IMR-90 (cell line): ENCODE data around the gene UGT1A4. TPM values are rescaled to one million over a fixed set of nuclear protein-coding genes. Genes with fewer than 3 reads are reported as not detected.

Experiments
- ATAC-seq: fragments of 200-7000 bp; cut with Tn5 transposase; 2 replicates; pipeline ENCODE4 v1.9.1; 2020; ENCODE audit warnings: low read depth, mild to moderate bottlenecking, moderate library complexity
- BruUV-seq: library from RNA; stranded (reverse); fragments of 400-500 nt; replicated peaks from 2 replicates; lab custom pipeline; 2021; lab: Mats Ljungman, UMichigan
- CTCF ChIA-PET: fragments of 300-600 bp; formaldehyde crosslinking; extraction: SDS; loops from one replicate; lab custom pipeline; 2021; ENCODE audit warnings: antibody characterized with exemption; lab: Yijun Ruan, JAX
- POLR2A ChIA-PET: fragments of 300-600 bp; sonication (Branson Sonifier 250); formaldehyde crosslinking; loops from one replicate; lab custom pipeline; 2022; ENCODE audit warnings: antibody characterized with exemption; ENCODE audit not compliant: unreplicated experiment; lab: Charles Lee
- DNase-seq: peaks from one replicate; pipeline ENCODE4 v3.0.0; 2013
- H2AFZ ChIP-seq: replicated peaks from 2 replicates; pipeline ENCODE3; 2013; ENCODE audit warnings: low read length, mild to moderate bottlenecking; ENCODE audit not compliant: poor library complexity
- H2AK5ac ChIP-seq: 2 replicates; pipeline ENCODE4 v1.6.1; 2013; ENCODE audit warnings: low read depth, low read length, inconsistent platforms
- H2AK9ac ChIP-seq: replicated peaks from 2 replicates; pipeline ENCODE3; 2013; ENCODE audit warnings: mild to moderate bottlenecking, low read depth, low read length, moderate library complexity; ENCODE audit not compliant: poor library complexity
- H2BK120ac ChIP-seq: 2 replicates; pipeline ENCODE4 v1.6.1; 2013; ENCODE audit warnings: low read depth, low read length, inconsistent platforms
- H2BK15ac ChIP-seq: 3 replicates; pipeline ENCODE4 v1.6.1; 2013; ENCODE audit warnings: low read depth, low read length, inconsistent platforms
- H2BK20ac ChIP-seq: 2 replicates; pipeline ENCODE4 v1.6.1; 2013; ENCODE audit warnings: low read depth, mild to moderate bottlenecking, inconsistent platforms, low read length, moderate library complexity
- H2BK5ac ChIP-seq: 2 replicates; pipeline ENCODE4 v1.6.1; 2013; ENCODE audit warnings: mild to moderate bottlenecking, low read depth, low read length, inconsistent platforms; ENCODE audit not compliant: poor library complexity, severe bottlenecking
- H3K14ac ChIP-seq: replicated peaks from 2 replicates; pipeline ENCODE4 v1.6.1; 2013; ENCODE audit warnings: low read depth, low read length, inconsistent platforms
- H3K18ac ChIP-seq: 2 replicates; pipeline ENCODE4 v1.6.1; 2013; ENCODE audit warnings: low read depth, low read length, control low read depth
- H3K23ac ChIP-seq: 2 replicates; pipeline ENCODE4 v1.6.1; 2013; ENCODE audit warnings: low read depth, low read length, inconsistent platforms
- H3K27ac ChIP-seq: 2 replicates; pipeline ENCODE4 v1.5.1; 2013; ENCODE audit warnings: mild to moderate bottlenecking, control low read depth, low read length; ENCODE audit not compliant: insufficient read depth
- H3K27me3 ChIP-seq: 2 replicates; pipeline ENCODE4 v1.6.1; 2013; ENCODE audit warnings: low read length; ENCODE audit not compliant: control insufficient read depth, insufficient read depth
- H3K36me3 ChIP-seq: 2 replicates; pipeline ENCODE4 v1.6.1; 2013; ENCODE audit warnings: low read length, mixed read lengths; ENCODE audit not compliant: control insufficient read depth, insufficient read depth
- H3K4ac ChIP-seq: 2 replicates; pipeline ENCODE4 v1.6.1; 2013; ENCODE audit warnings: low read depth, low read length, inconsistent platforms
- H3K4me1 ChIP-seq: 2 replicates; pipeline ENCODE4 v1.6.1; 2013; ENCODE audit warnings: low read length, mixed read lengths; ENCODE audit not compliant: control insufficient read depth, insufficient read depth
- H3K4me2 ChIP-seq: 2 replicates; pipeline ENCODE4 v1.6.1; 2013; ENCODE audit warnings: low read depth, mild to moderate bottlenecking, control low read depth, low read length, moderate library complexity
- H3K4me3 ChIP-seq: 2 replicates; pipeline ENCODE4 v1.5.1; 2013; ENCODE audit warnings: low read depth, mild to moderate bottlenecking, control low read depth, low read length, moderate library complexity; ENCODE audit not compliant: insufficient read depth
- H3K56ac ChIP-seq: 2 replicates; pipeline ENCODE4 v1.6.1; 2013; ENCODE audit warnings: low read length, inconsistent platforms; ENCODE audit not compliant: insufficient read depth; ENCODE audit errors: extremely low read depth
- H3K79me1 ChIP-seq, 2 experiments: 2 replicates each; pipeline ENCODE4 v1.6.1; 2013; ENCODE audit warnings: low read length in 2 of 2, inconsistent platforms in 1 of 2, low read depth in 1 of 2
- H3K9ac ChIP-seq: 2 replicates; pipeline ENCODE4 v1.6.1; 2013; ENCODE audit warnings: low read depth, low read length, control low read depth
- H3K9me1 ChIP-seq: 2 replicates; pipeline ENCODE4 v1.6.1; 2013; ENCODE audit warnings: low read length, inconsistent platforms; ENCODE audit not compliant: insufficient read depth
- H3K9me3 ChIP-seq: 2 replicates; pipeline ENCODE4 v1.6.1; 2013; ENCODE audit warnings: low read length; ENCODE audit not compliant: control insufficient read depth, insufficient read depth
- H4K20me1 ChIP-seq: 2 replicates; pipeline ENCODE4 v1.6.1; 2013; ENCODE audit warnings: low read length, inconsistent platforms; ENCODE audit not compliant: insufficient read depth
- H4K5ac ChIP-seq: 2 replicates; pipeline ENCODE4 v1.6.1; 2013; ENCODE audit warnings: mild to moderate bottlenecking, low read depth, low read length, control low read depth
- H4K8ac ChIP-seq, 2 experiments: 2 replicates each; pipeline ENCODE4 v1.6.1; 2013; ENCODE audit warnings: low read depth in 2 of 2, low read length in 2 of 2, control low read depth in 1 of 2, inconsistent platforms in 1 of 2
- H4K91ac ChIP-seq: 2 replicates; pipeline ENCODE4 v1.6.1; 2013; ENCODE audit warnings: low read depth, low read length, inconsistent platforms; ENCODE audit not compliant: insufficient read depth
- BHLHE40 ChIP-seq: fragments of 150-350 bp; IDR thresholded peaks from 2 replicates; pipeline ENCODE4 v1.6.1; 2016; ENCODE audit warnings: mild to moderate bottlenecking, low read depth, low read length
- CEBPB ChIP-seq: IDR thresholded peaks from 2 replicates; pipeline ENCODE4 v1.6.1; 2012; ENCODE audit warnings: low read depth, low read length, improper control_type of control experiment
- CHD1 ChIP-seq: IDR thresholded peaks from 2 replicates; pipeline ENCODE4 v1.6.1; 2012; ENCODE audit warnings: low read depth, low read length, improper control_type of control experiment
- CTCF ChIP-seq: conservative IDR thresholded peaks from 2 replicates; pipeline ENCODE4 v1.5.1; 2012; ENCODE audit warnings: mild to moderate bottlenecking, low read depth, low read length, improper control_type of control experiment
- ELK1 ChIP-seq: fragments of 150-350 bp; IDR thresholded peaks from 2 replicates; pipeline ENCODE4 v1.6.1; 2016; ENCODE audit warnings: low read depth, mild to moderate bottlenecking, low read length, moderate library complexity, borderline replicate concordance
- FOS ChIP-seq: fragments of 150-350 bp; IDR thresholded peaks from 2 replicates; pipeline ENCODE4 v1.6.1; 2016; ENCODE audit warnings: low read depth, low read length
- MAFK ChIP-seq: IDR thresholded peaks from 2 replicates; pipeline ENCODE4 v1.6.1; 2012; ENCODE audit warnings: low read depth, low read length, improper control_type of control experiment
- MAZ ChIP-seq: IDR thresholded peaks from 2 replicates; pipeline ENCODE4 v1.6.1; 2012; ENCODE audit warnings: low read depth, mild to moderate bottlenecking, low read length, improper control_type of control experiment, moderate library complexity, borderline replicate concordance
- MXI1 ChIP-seq: IDR thresholded peaks from 2 replicates; pipeline ENCODE4 v1.6.1; 2012; ENCODE audit warnings: low read depth, mild to moderate bottlenecking, low read length, moderate library complexity, borderline replicate concordance
- NFE2L2 ChIP-seq: fragments of 150-350 bp; IDR thresholded peaks from 2 replicates; pipeline ENCODE4 v1.6.1; 2016; ENCODE audit warnings: low read depth, mild to moderate bottlenecking, low read length
- POLR2A ChIP-seq: IDR thresholded peaks from 2 replicates; pipeline ENCODE4 v1.6.1; 2012; ENCODE audit warnings: mild to moderate bottlenecking, low read depth, low read length
- RAD21 ChIP-seq: IDR thresholded peaks from 2 replicates; pipeline ENCODE4 v1.6.1; 2012; ENCODE audit warnings: low read length, improper control_type of control experiment
- RCOR1 ChIP-seq: IDR thresholded peaks from 2 replicates; pipeline ENCODE4 v1.6.1; 2012; ENCODE audit warnings: mild to moderate bottlenecking, low read length, improper control_type of control experiment; ENCODE audit not compliant: insufficient replicate concordance
- RFX5 ChIP-seq: IDR thresholded peaks from 2 replicates; pipeline ENCODE4 v1.8.0; 2012; ENCODE audit warnings: low read depth, mild to moderate bottlenecking, low read length, moderate library complexity
- SMC3 ChIP-seq: fragments of 150-350 bp; IDR thresholded peaks from 2 replicates; pipeline ENCODE4 v1.6.1; 2016; ENCODE audit warnings: low read depth, mild to moderate bottlenecking, antibody characterized with exemption, low read length, moderate library complexity
- USF2 ChIP-seq: fragments of 150-350 bp; IDR thresholded peaks from 2 replicates; pipeline ENCODE4 v1.6.1; 2017; ENCODE audit warnings: mild to moderate bottlenecking, antibody characterized with exemption, low read length, low read depth
- WGBS, 2 experiments: methylation state at CpG; one replicate each; pipeline versions ENCODE4 v1.1.5 to v1.1.7; 2013; ENCODE audit warnings: missing lambda C conversion rate in 2 of 2; ENCODE audit not compliant: insufficient read length in 1 of 2; ENCODE audit errors: extremely low coverage in 2 of 2; 5-methylcytosine and 5-hydroxymethylcytosine counted together
- dilution Hi-C: fragments of 300-500 bp; cut with HindIII; formaldehyde crosslinking; loops from one replicate; pipeline ENCODE4 v1.14.3; 2018; ENCODE audit warnings: low sequenced_read_pairs; ENCODE audit not compliant: unreplicated experiment
- in situ Hi-C: fragments of 300-500 bp; cut with MboI; formaldehyde crosslinking; loops from 3 replicates; pipeline ENCODE4 v1.14.3; 2019; ENCODE audit warnings: low sequenced_read_pairs, inconsistent platforms, mixed read lengths
- intact Hi-C: fragments of 100-400 bp; cut with micrococcal nuclease; formaldehyde crosslinking; loops from 2 replicates; pipeline ENCODE4 v1.10.0; 2022
- polyA plus RNA-seq, 3 experiments: library from polyadenylated mRNA; depleted of rRNA; stranded (reverse); fragments of >200 nt; gene quantifications; 2 replicates each; pipeline ENCODE4 v1.2.3, GENCODE V29; 2012; ENCODE audit warnings: low replicate concordance in 1 of 3
- total RNA-seq: library from RNA; depleted of rRNA; stranded (reverse); fragments of >200 nt; gene quantifications from 2 replicates; pipeline ENCODE4 v1.2.3, GENCODE V29; 2012

The UGT1A4 gene
- total and polyA plus RNA-seq, 2 of the 4 experiments (the other 2 are of a cell fraction), result not detected

GRCh38 chr2:233820774-233821105 is 102.2 kb downstream of the UGT1A4 start:
- no peak overlapping the region for H2BK15ac ChIP-seq
- in situ Hi-C loops, result no loop called here
- no peaks in the 10 kb centered on the region for H4K20me1 ChIP-seq
- H2BK120ac ChIP-seq, result no peak overlapping the region
- no peak for DNase-seq
- no peak overlapping the region for H4K5ac ChIP-seq
- H3K4ac ChIP-seq, result no peak overlapping the region
- no peak overlapping the region for H4K8ac ChIP-seq
- no peak overlapping the region for H3K14ac ChIP-seq
- ChIA-PET POLR2A (no interaction called here), CTCF (no interaction called here)
- TF ChIP-seq ELK1, result no peak
- TF ChIP-seq NFE2L2, result no peak
- no peak for TF ChIP-seq BHLHE40
- TF ChIP-seq MAFK, result no peak
- no peak for TF ChIP-seq MAZ
- no peak for TF ChIP-seq RFX5
- no peak for TF ChIP-seq POLR2A
- no peak for TF ChIP-seq FOS
- TF ChIP-seq CTCF, result no peak
- no peak for TF ChIP-seq SMC3
- TF ChIP-seq CHD1, result no peak
- TF ChIP-seq RAD21, result no peak
- TF ChIP-seq MXI1, result no peak
- no peak for TF ChIP-seq USF2
- TF ChIP-seq CEBPB, result no peak
- TF ChIP-seq RCOR1, result no peak
- H2BK5ac ChIP-seq, result no peak overlapping the region
- no peaks in the 10 kb centered on the region for H3K79me1 ChIP-seq
- intact Hi-C loops, result no loop called here
- BruUV-seq, result no TSS peak
- H3K23ac ChIP-seq, result no peak overlapping the region
- H3K56ac ChIP-seq, result no peak overlapping the region
- no peak overlapping the region for H3K27ac ChIP-seq
- H2BK20ac ChIP-seq, result no peak overlapping the region
- no peaks in the 10 kb centered on the region for H3K9me1 ChIP-seq
- 83% methylated on average over 2 of the region's 6 CpGs; no CpG with 5 or more reads in 1 of the 2 experiments for WGBS, 2 experiments
- no peaks in the 10 kb centered on the region for H3K4me1 ChIP-seq
- no peak overlapping the region for H2AK9ac ChIP-seq
- dilution Hi-C loops, result no loop called here
- H3K27me3 ChIP-seq, result peaks cover 10% of the 10 kb centered on the region
- H2AFZ ChIP-seq, result no peak overlapping the region
- H3K9me3 ChIP-seq, result no peaks in the 10 kb centered on the region
- no peak overlapping the region for H3K4me2 ChIP-seq
- no peaks in the 10 kb centered on the region for H3K36me3 ChIP-seq
- no peak overlapping the region for H4K91ac ChIP-seq
- ATAC-seq, result no peak
- H2AK5ac ChIP-seq, result no peak overlapping the region
- no peak overlapping the region for H3K18ac ChIP-seq
- H3K4me3 ChIP-seq, result no peak overlapping the region
- H3K9ac ChIP-seq, result no peak overlapping the region
